K562 (cell line): Measurements from ENCODE around the gene CKLF. TPM values are rescaled to one million over a fixed set of nuclear protein-coding genes. Genes with fewer than 3 reads are reported as not detected.

Experiments
- ARHGAP35 ChIP-seq: fragments of 450-650 bp; IDR thresholded peaks from 2 replicates; pipeline ENCODE4 v1.6.1; 2018; ENCODE audit not compliant: partially characterized antibody
- CCAR2 ChIP-seq: fragments of 200-400 bp; formaldehyde crosslinking; IDR thresholded peaks from 2 replicates; pipeline ENCODE4 v1.6.1; 2017; ENCODE audit warnings: mild to moderate bottlenecking, low read depth, low read length
- HEY1 ChIP-seq: fragments of 250-450 bp; sonication (Bioruptor Pico); IDR thresholded peaks from 2 replicates; pipeline ENCODE4 v1.5.0; 2020; ENCODE audit warnings: mild to moderate bottlenecking, moderate library complexity, borderline replicate concordance
- HNRNPK ChIP-seq: fragments of 200-400 bp; formaldehyde crosslinking; IDR thresholded peaks from one replicate; pipeline ENCODE4 v1.6.1; 2018; ENCODE audit warnings: mild to moderate bottlenecking, low read depth, low read length; ENCODE audit not compliant: poor library complexity, severe bottlenecking
- MTA1 ChIP-seq: fragments of 450-650 bp; IDR thresholded peaks from 2 replicates; pipeline ENCODE4 v1.6.1; 2017; ENCODE audit warnings: borderline replicate concordance
- PTRF ChIP-seq: fragments of 450-650 bp; IDR thresholded peaks from 2 replicates; pipeline ENCODE4 v1.6.1; 2016; ENCODE audit warnings: mild to moderate bottlenecking, missing genetic modification characterization, missing compliant biosample characterization
- PTTG1 ChIP-seq: fragments of 450-650 bp; IDR thresholded peaks from 2 replicates; pipeline ENCODE4 v1.6.1; 2016; ENCODE audit warnings: low read depth, mild to moderate bottlenecking, missing genetic modification characterization, missing compliant biosample characterization
- SMAD1 ChIP-seq: fragments of 150-350 bp; IDR thresholded peaks from 2 replicates; pipeline ENCODE4 v1.6.1; 2014; ENCODE audit warnings: low read length, low read depth; ENCODE audit not compliant: partially characterized antibody
- polyA plus RNA-seq, 8 experiments: library from polyadenylated mRNA; depleted of rRNA in 4 of 8; stranded (reverse) in 5 of 8; unstranded in 3 of 8; fragments of >200 nt; fragmentation: Nextera tagmentation in 2 of 8; fragmentation: Illumina TruSeq in 1 of 8; extraction: Ambion mirVana in 2 of 8; extraction: Trizol in 1 of 8; gene quantifications; 2 replicates each; pipeline versions ENCODE4 v1.2.1 to v1.2.3, GENCODE V29; 2011 to 2014; ENCODE audit warnings: inconsistent platforms in 1 of 8, missing spikeins in 1 of 8
- total RNA-seq, 7 experiments: library from RNA; depleted of rRNA in 6 of 7; stranded (reverse); fragments of >200 nt in 6 of 7; fragmentation: Illumina TruSeq in 2 of 7; extraction: Trizol in 2 of 7; gene quantifications; 2 replicates each; pipeline versions ENCODE4 v1.2.1 to v1.2.3, GENCODE V29; 2011 to 2021; ENCODE audit warnings: low replicate concordance in 1 of 7
- TF ChIP-seq, protein P1 (sequence below): fragments of 450-650 bp; IDR thresholded peaks from 2 replicates; pipeline ENCODE4 v1.6.1; 2016
- TF ChIP-seq, protein P2 (sequence below): fragments of 250-450 bp; sonication (Bioruptor Pico); IDR thresholded peaks from 2 replicates; pipeline ENCODE4 v1.8.0; 2022; ENCODE audit warnings: moderate library complexity, mild to moderate bottlenecking, inconsistent platforms
- TF ChIP-seq, protein P3 (sequence below), 2 experiments: IDR thresholded peaks in 1 of 2; conservative IDR thresholded peaks in 1 of 2; 2 replicates each; pipeline ENCODE4 v1.6.1; 2016; ENCODE audit warnings: low read depth in 2 of 2, mild to moderate bottlenecking in 1 of 2, missing compliant biosample characterization in 1 of 2, missing genetic modification characterization in 1 of 2, moderate library complexity in 1 of 2
- TF ChIP-seq, protein P4 (sequence below): fragments of 250-450 bp; sonication (Bioruptor Pico); IDR thresholded peaks from 2 replicates; pipeline ENCODE4 v1.8.0; 2021; ENCODE audit warnings: borderline replicate concordance, mild to moderate bottlenecking, moderate library complexity; ENCODE audit not compliant: poor library complexity, severe bottlenecking
- TF ChIP-seq, protein P5 (sequence below): sonication (generic); formaldehyde crosslinking; IDR thresholded peaks from 2 replicates; pipeline ENCODE4 v1.8.1; 2023; ENCODE audit warnings: mild to moderate bottlenecking, missing genetic modification reagents

Gene CKLF
- total and polyA plus RNA-seq, 9 of the 15 experiments (the other 6 are each of a cell fraction or from before 2014, with no cell fraction given): 84.8 to 322 (median 118) TPM

DNA sequence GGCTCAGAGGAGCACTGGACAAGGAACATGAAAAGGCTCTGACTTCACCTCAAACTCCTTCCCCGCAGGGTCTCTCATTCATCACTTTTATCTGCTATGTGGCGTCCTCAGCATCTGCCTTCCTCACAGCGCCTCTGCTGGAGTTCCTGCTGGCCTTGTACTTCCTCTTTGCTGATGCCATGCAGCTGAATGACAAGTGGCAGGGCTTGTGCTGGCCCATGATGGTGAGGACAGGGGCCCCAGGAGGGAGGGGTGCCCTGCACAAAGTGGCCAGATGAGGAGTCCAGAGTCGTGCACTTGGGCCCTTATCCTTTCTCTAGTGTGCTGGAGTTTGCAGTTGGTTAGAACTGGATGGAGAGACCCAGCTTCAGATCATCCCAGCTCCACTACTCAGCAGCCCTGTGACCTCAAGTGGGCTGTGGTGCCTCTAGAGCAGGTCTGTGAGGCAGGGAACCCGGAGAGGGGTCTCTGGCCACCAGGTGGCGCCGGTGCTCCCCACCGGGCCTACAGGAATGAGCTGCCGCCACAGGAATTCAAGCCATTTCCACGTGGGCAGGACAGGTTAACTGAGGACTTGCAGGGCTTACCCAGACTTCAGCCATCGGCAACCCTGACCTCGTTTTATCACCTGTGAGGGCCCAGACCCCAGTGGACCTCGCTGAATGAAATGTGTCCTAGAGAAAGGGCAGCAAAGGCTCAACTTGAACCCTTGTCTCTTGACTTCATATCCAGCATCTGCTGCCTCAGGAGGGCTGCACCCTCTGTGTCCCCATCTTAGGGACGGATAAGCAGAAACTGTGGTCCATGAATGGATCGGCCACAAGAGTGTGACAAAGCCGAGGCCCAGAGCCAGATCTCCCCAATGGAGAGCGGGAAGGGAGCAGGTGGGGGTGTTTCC, 56.1 kb downstream of the CKLF start (continued):
- TF ChIP-seq HNRNPK: no peak
- no peak for TF ChIP-seq MTA1
- TF ChIP-seq, protein P1, sequence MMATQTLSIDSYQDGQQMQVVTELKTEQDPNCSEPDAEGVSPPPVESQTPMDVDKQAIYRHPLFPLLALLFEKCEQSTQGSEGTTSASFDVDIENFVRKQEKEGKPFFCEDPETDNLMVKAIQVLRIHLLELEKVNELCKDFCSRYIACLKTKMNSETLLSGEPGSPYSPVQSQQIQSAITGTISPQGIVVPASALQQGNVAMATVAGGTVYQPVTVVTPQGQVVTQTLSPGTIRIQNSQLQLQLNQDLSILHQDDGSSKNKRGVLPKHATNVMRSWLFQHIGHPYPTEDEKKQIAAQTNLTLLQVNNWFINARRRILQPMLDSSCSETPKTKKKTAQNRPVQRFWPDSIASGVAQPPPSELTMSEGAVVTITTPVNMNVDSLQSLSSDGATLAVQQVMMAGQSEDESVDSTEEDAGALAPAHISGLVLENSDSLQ: peak; percentile 35; the same call in 1 of the 2 replicates
- TF ChIP-seq, protein P2, sequence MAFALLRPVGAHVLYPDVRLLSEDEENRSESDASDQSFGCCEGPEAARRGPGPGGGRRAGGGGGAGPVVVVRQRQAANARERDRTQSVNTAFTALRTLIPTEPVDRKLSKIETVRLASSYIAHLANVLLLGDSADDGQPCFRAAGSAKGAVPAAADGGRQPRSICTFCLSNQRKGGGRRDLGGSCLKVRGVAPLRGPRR (CRISPR knock-in tag): no peak
- TF ChIP-seq, protein P3, sequence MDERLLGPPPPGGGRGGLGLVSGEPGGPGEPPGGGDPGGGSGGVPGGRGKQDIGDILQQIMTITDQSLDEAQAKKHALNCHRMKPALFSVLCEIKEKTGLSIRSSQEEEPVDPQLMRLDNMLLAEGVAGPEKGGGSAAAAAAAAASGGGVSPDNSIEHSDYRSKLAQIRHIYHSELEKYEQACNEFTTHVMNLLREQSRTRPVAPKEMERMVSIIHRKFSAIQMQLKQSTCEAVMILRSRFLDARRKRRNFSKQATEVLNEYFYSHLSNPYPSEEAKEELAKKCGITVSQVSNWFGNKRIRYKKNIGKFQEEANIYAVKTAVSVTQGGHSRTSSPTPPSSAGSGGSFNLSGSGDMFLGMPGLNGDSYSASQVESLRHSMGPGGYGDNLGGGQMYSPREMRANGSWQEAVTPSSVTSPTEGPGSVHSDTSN (CRISPR knock-in tag; IDR thresholded peaks at IDR 0.05; ENCODE audit: low read depth): no peak
- TF ChIP-seq, protein P3 (tag; conservative IDR thresholded peaks at IDR 0.05; ENCODE audit: low read depth): peak; percentile 43; the same call in 1 of the 2 replicates
- TF ChIP-seq PTRF (tag): 0 out of 2 replicates have a peak, but pooled peaks have one; percentile 52
- TF ChIP-seq SMAD1: no peak
- TF ChIP-seq PTTG1 (tag): no peak
- TF ChIP-seq, protein P4, sequence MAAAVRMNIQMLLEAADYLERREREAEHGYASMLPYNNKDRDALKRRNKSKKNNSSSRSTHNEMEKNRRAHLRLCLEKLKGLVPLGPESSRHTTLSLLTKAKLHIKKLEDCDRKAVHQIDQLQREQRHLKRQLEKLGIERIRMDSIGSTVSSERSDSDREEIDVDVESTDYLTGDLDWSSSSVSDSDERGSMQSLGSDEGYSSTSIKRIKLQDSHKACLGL (CRISPR knock-in tag): no peak
- TF ChIP-seq HEY1 (CRISPR knock-in tag): no peak
- TF ChIP-seq CCAR2: no peak
- TF ChIP-seq ARHGAP35: no peak
- TF ChIP-seq, protein P5, sequence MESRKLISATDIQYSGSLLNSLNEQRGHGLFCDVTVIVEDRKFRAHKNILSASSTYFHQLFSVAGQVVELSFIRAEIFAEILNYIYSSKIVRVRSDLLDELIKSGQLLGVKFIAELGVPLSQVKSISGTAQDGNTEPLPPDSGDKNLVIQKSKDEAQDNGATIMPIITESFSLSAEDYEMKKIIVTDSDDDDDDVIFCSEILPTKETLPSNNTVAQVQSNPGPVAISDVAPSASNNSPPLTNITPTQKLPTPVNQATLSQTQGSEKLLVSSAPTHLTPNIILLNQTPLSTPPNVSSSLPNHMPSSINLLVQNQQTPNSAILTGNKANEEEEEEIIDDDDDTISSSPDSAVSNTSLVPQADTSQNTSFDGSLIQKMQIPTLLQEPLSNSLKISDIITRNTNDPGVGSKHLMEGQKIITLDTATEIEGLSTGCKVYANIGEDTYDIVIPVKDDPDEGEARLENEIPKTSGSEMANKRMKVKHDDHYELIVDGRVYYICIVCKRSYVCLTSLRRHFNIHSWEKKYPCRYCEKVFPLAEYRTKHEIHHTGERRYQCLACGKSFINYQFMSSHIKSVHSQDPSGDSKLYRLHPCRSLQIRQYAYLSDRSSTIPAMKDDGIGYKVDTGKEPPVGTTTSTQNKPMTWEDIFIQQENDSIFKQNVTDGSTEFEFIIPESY (CRISPR knock-in tag): 0 out of 2 replicates have a peak, but pooled peaks have one; percentile 11
